Measurements from ENCODE around the gene CNPY3. TPM values are rescaled to one million over a fixed set of nuclear protein-coding genes. Genes with fewer than 3 reads are reported as not detected.
A peak's percentile ranks its signal among the peaks of the same experiment; 100 is the strongest.

CNPY3 gene
- total and polyA plus RNA-seq, 2 of the 13 experiments (the other 11 are each of a cell fraction or from before 2014, with no cell fraction given), result 42.3 to 60.2 TPM

DNA sequence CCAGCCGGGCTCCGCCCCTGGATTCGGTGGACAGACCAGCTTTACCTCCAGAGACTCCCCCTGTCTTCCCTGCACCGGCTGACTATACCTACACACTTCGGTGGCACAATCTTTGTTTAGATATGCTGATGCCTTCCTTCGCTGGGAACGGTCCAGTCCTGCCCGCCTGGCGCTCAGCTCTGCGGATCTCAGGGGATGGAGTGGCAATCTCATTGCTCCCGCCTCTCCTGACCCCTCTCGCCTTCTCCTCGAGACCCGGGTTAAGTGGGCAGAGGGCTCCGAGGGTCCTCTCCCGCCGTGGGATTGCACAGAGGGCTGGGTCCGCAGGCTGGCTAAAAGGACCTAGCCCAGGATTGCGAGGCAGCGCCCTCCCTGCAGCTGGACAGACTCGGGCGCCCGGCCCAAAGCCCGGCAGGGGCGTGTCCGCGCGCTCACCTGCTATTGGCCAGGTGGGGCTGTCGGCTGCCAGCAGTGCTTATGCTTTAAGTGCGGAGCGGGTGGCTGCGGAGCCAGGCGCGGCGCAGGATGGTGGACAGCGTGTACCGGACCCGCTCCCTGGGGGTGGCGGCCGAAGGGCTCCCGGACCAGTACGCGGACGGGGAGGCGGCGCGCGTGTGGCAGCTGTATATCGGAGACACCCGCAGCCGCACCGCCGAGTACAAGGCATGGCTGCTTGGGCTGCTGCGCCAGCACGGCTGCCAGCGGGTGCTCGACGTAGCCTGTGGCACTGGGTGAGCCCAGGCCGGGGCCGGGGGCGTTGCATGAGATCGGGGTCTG lies 31.2 kb downstream of the CNPY3 start, which contains the start of gene GNMT (continued):
- TF ChIP-seq, protein P1, sequence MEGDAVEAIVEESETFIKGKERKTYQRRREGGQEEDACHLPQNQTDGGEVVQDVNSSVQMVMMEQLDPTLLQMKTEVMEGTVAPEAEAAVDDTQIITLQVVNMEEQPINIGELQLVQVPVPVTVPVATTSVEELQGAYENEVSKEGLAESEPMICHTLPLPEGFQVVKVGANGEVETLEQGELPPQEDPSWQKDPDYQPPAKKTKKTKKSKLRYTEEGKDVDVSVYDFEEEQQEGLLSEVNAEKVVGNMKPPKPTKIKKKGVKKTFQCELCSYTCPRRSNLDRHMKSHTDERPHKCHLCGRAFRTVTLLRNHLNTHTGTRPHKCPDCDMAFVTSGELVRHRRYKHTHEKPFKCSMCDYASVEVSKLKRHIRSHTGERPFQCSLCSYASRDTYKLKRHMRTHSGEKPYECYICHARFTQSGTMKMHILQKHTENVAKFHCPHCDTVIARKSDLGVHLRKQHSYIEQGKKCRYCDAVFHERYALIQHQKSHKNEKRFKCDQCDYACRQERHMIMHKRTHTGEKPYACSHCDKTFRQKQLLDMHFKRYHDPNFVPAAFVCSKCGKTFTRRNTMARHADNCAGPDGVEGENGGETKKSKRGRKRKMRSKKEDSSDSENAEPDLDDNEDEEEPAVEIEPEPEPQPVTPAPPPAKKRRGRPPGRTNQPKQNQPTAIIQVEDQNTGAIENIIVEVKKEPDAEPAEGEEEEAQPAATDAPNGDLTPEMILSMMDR (CRISPR knock-in tag; IDR thresholded peaks at IDR 0.05), result peak; percentile 66
- TF ChIP-seq ZNF256 (CRISPR knock-in tag; conservative IDR thresholded peaks at IDR 0.05) (no peak), GABPB1 (CRISPR knock-in tag; IDR thresholded peaks at IDR 0.05) (peak; percentile 71; the same call in 1 of the 2 replicates), FOSL1 (CRISPR knock-in tag; IDR thresholded peaks at IDR 0.05; ENCODE audit: borderline replicate concordance) (peak; percentile 28; the same call in 1 of the 2 replicates), MED8 (CRISPR knock-in tag; IDR thresholded peaks at IDR 0.05; ENCODE audit: insufficient replicate concordance) (no peak), ZNF501 (CRISPR knock-in tag; IDR thresholded peaks at IDR 0.05) (peak; percentile 79; the same call in 1 of the 2 replicates), ZNF883 (CRISPR knock-in tag; IDR thresholded peaks at IDR 0.05; ENCODE audit: not compliant biosample characterization) (peak; percentile 77), SRY (CRISPR knock-in tag; IDR thresholded peaks at IDR 0.05) (peak; percentile 81), SATB2 (CRISPR knock-in tag; IDR thresholded peaks at IDR 0.05) (0 out of 2 replicates have a peak, but pooled peaks have one; percentile 33), LBX2 (CRISPR knock-in tag; IDR thresholded peaks at IDR 0.05; ENCODE audit: borderline replicate concordance) (peak; percentile 16; the same call in 1 of the 2 replicates), TARDBP (CRISPR knock-in tag; IDR thresholded peaks at IDR 0.05) (peak; percentile 85), BATF2 (CRISPR knock-in tag; IDR thresholded peaks at IDR 0.05) (0 out of 2 replicates have a peak, but pooled peaks have one; percentile 81), JDP2 (CRISPR knock-in tag; IDR thresholded peaks at IDR 0.05; ENCODE audit: borderline replicate concordance) (no peak), SAP130 (CRISPR knock-in tag; IDR thresholded peaks at IDR 0.05; ENCODE audit: low read depth) (peak; percentile 96), SRSF1 (optimal IDR thresholded peaks at IDR 0.05; ENCODE audit: low read depth, low read length) (peak; percentile 88), LRRFIP1 (CRISPR knock-in tag; conservative IDR thresholded peaks at IDR 0.05) (no peak), PITX1 (CRISPR knock-in tag; IDR thresholded peaks at IDR 0.05) (peak; percentile 80), ZNF607 (CRISPR knock-in tag; IDR thresholded peaks at IDR 0.05; ENCODE audit: borderline replicate concordance) (no peak)
- TF ChIP-seq, protein P2, sequence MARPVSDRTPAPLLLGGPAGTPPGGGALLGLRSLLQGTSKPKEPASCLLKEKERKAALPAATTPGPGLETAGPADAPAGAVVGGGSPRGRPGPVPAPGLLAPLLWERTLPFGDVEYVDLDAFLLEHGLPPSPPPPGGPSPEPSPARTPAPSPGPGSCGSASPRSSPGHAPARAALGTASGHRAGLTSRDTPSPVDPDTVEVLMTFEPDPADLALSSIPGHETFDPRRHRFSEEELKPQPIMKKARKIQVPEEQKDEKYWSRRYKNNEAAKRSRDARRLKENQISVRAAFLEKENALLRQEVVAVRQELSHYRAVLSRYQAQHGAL (CRISPR knock-in tag; IDR thresholded peaks at IDR 0.05; ENCODE audit: not compliant biosample characterization), result peak; percentile 86
- TF ChIP-seq, protein P3, sequence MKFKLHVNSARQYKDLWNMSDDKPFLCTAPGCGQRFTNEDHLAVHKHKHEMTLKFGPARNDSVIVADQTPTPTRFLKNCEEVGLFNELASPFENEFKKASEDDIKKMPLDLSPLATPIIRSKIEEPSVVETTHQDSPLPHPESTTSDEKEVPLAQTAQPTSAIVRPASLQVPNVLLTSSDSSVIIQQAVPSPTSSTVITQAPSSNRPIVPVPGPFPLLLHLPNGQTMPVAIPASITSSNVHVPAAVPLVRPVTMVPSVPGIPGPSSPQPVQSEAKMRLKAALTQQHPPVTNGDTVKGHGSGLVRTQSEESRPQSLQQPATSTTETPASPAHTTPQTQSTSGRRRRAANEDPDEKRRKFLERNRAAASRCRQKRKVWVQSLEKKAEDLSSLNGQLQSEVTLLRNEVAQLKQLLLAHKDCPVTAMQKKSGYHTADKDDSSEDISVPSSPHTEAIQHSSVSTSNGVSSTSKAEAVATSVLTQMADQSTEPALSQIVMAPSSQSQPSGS (CRISPR knock-in tag; IDR thresholded peaks at IDR 0.05), result peak; percentile 29; the same call in 1 of the 2 replicates
